Measurements from ENCODE around the gene ADTRP. TPM values are rescaled to one million over a fixed set of nuclear protein-coding genes. Genes with fewer than 3 reads are reported as not detected.

ADTRP gene
- total RNA-seq, 3 donors from 2014 or later = 11.6 to 16.6 (median 15.6) TPM

DNA sequence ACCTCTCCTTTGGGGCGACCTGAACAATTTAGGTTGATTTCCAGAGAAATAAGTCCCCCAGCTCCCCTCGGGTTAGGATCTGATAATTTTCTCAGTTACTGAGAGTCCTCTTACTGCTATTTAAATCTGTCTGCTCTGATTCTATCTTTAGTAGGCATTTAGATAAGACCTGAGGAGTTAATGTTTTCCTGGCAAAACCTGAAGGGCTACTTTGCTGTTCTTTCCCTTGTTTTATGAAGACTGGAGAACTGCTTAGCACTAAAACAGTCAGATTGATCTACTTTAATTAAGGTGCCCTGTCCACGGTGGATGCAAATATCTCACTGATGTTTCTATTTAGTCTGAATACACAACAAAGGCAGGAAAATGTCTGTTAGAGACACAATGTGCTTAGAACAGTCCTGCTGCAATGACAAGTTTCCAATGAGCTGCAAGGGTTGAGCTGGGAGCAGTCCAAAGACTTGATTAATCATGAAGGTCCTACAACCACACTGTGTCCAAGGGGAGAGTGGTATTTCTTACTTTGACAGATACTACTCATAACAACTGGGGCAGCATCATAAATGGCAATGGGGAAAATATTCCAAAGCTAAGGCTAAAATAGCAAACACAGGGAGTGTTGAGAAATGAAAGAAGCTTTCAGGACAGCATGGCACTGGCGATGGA lies 15.7 kb downstream of the ADTRP start:
- no peaks in the 10 kb centered on the region for H3K36me3 Mint-ChIP-seq (ENCODE audit: insufficient read depth)
- ATAC-seq (no peak), DNase-seq (no peak)
- no peak overlapping the region for H3K4me3 Mint-ChIP-seq
- H3K9me3 Mint-ChIP-seq = no peaks in the 10 kb centered on the region
- peaks cover 14% of the 10 kb centered on the region for H3K4me1 Mint-ChIP-seq (ENCODE audit: low read depth)
- no peaks in the 10 kb centered on the region for H3K27me3 Mint-ChIP-seq (ENCODE audit: low read depth)

DNA sequence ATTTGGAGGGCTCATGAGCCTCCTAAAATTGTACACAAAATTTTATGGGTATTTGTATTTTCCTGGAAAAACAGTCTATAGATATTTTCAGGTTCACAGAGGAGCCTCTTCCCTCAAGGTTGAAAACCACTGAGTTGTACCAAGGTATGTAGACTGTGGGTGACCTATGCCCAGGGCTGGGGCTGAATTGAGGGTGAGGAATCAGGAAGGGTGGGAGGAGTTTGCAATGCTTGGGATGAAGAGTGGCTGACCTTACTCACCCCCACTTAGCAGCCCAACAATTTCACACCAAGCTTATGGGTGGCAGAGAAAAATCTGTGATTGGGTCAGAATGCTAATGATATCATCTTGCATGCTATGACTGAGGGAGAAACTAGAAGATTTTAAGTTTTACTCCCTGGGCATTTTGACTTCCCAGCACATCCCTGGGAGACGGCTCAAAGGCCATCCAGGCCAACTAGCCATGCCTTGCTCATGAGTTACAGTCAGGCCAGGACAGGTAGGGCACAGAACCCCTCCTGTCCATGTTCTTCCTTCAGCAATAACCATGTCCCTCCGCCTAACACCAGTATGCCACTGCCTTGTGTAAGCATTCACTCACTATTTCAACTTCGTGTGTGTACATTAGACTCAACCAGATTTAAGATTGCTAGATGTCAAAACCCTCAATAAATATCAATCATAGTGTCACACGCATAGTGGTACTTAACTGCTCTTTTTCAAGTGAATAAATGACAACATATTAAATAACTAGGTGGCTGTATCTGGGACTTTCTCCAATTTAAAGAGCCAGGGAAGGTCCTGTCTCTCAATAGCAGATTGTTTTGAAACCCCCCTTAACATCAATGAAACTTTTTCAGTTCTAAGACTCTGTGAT lies 16.6 kb downstream of the ADTRP start:
- Mint-ChIP-seq H3K27me3 (ENCODE audit: low read depth) (no peaks in the 10 kb centered on the region), H3K9me3 (peaks cover 4% of the 10 kb centered on the region), H3K4me3 (no peak overlapping the region), H3K36me3 (ENCODE audit: insufficient read depth) (peaks cover 2% of the 10 kb centered on the region), H3K4me1 (ENCODE audit: low read depth) (peaks cover 9% of the 10 kb centered on the region)
- ATAC-seq (no peak), DNase-seq (no peak)

DNA sequence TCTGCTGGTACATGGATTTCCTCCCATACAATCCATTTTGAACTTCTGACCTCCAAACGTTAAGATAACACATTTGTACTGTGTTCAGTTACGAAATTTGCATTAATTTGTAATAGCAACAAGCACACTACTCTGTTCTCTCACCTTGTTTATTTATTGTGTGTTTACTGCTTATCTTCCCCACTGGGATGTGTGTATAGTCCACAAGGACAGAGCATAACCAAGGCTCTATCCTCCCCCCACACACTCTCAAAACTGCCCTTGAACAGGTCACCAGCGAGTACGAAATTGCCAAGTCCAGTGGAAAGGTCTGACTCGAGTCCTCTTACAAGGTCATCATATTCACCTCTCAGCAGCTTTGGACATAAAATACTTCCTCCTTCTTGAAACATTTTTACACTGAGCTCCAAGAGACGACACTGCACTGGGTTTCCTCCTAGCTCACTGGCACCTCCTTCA lies 18.6 kb downstream of the ADTRP start:
- Mint-ChIP-seq H3K4me1 (ENCODE audit: low read depth) (peaks cover 15% of the 10 kb centered on the region), H3K27me3 (ENCODE audit: low read depth) (no peaks in the 10 kb centered on the region), H3K36me3 (ENCODE audit: insufficient read depth) (peaks cover 2% of the 10 kb centered on the region), H3K9me3 (peaks cover 4% of the 10 kb centered on the region), H3K4me3 (no peak overlapping the region)
- DNase-seq (no peak), ATAC-seq (no peak)

DNA sequence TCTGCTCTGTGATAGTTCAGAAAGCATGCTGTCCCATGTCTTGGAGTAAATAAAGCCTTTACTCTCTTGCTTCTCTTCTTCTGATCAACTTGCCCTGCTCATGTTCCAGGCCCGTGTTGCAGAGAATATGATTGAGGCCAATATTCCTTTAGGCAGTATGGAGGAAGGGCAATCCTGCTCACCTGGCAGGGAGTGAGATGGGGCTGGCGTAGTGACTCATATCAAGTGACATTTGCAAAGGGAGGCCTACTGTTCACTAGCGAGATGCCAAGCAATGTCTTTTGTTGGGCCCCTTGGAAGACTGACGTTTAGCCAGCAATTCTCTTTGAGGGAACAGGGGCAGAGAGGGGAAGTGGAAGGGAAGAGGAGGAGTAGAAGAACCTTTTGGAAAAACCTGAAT lies 19.7 kb downstream of the ADTRP start:
- no peak for DNase-seq
- Mint-ChIP-seq H3K4me3 (no peak overlapping the region), H3K36me3 (ENCODE audit: insufficient read depth) (peaks cover 2% of the 10 kb centered on the region), H3K4me1 (ENCODE audit: low read depth) (peaks cover 7% of the 10 kb centered on the region), H3K27me3 (ENCODE audit: low read depth) (no peaks in the 10 kb centered on the region), H3K9me3 (peaks cover 4% of the 10 kb centered on the region)
- no peak for ATAC-seq

DNA sequence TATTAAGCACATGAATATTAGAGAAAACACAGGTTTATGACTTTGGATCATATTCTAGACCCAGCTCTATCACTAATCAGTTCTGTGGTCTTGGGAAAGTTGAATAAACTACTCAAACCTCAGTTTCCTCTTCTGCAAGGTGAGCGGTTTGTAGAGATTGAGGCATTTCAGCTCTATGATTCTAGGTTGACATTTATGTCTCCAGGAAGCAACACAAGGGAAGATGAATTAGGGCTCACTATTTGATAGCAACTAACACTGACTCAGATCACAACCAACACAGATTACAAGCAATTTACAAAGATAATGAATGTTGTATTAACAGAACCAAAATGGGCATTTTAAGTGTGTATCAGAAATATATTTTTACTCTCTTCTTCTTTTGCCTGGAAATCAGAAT lies 21.9 kb downstream of the ADTRP start:
- Mint-ChIP-seq H3K27me3 (ENCODE audit: low read depth) (no peaks in the 10 kb centered on the region), H3K4me1 (ENCODE audit: low read depth) (peaks cover 7% of the 10 kb centered on the region), H3K4me3 (no peak overlapping the region), H3K36me3 (ENCODE audit: insufficient read depth) (peaks cover 2% of the 10 kb centered on the region), H3K9me3 (peaks cover 4% of the 10 kb centered on the region)
- no peak for DNase-seq
- no peak for ATAC-seq

DNA sequence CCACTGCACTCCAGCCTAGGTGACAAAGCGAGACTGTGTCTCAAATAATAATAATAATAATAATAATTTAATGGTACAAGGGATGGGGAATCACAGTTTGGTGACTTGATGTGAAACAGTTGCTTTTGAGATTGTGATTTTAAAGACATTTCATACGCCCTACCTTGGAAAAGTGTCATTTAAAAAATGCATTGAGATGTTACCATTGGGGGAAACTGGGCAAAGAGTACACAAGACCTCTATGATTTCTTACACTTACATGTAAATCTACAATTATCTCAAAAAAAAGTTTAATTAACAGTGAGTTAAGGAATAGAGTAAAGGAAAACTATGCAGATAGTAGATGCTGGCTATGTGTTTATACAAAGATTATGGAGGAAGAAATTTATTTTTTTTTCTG lies 22.3 kb downstream of the ADTRP start:
- peaks cover 4% of the 10 kb centered on the region for H3K9me3 Mint-ChIP-seq
- no peaks in the 10 kb centered on the region for H3K27me3 Mint-ChIP-seq (ENCODE audit: low read depth)
- peaks cover 2% of the 10 kb centered on the region for H3K36me3 Mint-ChIP-seq (ENCODE audit: insufficient read depth)
- DNase-seq (no peak), ATAC-seq (no peak)
- peaks cover 7% of the 10 kb centered on the region for H3K4me1 Mint-ChIP-seq (ENCODE audit: low read depth)
- H3K4me3 Mint-ChIP-seq = no peak overlapping the region

DNA sequence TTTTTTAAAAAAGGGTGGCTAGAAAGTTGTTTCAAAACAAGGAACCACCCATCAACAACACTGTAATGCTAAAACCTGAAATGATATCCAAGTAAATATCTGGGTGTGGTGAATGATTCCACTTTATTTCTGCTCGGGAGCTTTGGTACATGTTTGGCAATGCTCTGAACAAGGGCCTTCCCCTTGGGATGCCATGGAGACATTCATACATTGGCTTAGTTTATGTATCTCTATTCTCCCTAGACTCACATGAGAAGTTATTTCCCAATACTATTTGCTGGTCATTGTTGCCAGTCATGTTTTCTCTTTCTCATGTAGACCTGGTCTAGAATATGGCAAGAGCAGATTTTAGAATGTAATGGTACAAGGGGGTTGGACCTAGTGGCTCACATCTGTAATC lies 22.9 kb downstream of the ADTRP start:
- DNase-seq (no peak), ATAC-seq (no peak)
- peaks cover 7% of the 10 kb centered on the region for H3K4me1 Mint-ChIP-seq (ENCODE audit: low read depth)
- H3K9me3 Mint-ChIP-seq = peaks cover 4% of the 10 kb centered on the region
- no peaks in the 10 kb centered on the region for H3K27me3 Mint-ChIP-seq (ENCODE audit: low read depth)
- H3K36me3 Mint-ChIP-seq (ENCODE audit: insufficient read depth) = peaks cover 2% of the 10 kb centered on the region
- H3K4me3 Mint-ChIP-seq = no peak overlapping the region

DNA sequence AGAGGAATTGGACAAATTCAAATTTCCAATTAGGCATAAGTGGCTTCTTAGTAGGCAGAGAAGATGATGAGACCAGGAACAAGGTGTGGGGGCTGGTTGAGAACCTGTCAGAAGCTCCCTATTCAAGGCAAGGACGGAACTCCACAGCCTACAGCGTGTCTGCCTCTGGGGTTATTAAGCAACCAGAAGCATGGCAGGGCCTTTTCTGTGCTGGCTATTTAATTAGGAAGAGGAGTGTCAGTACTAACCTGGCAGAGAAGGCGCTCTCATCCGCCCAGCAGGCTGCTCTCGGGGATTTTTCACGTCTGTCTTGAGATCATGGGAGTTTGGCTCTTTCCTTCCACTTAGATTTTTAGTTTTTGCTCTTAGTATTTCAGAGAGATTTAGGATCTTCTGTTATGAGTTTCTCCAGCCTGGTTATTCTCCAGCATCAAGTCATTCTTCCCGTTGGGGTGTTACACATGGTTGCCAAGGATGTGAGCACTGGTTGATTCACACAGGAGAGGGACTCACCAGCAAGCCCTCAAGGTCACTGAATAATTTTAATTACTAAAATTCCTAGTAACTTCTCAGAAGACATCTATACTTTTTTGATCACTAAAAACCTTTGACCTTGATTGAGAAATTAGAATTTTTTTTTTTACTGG lies 23.9 kb downstream of the ADTRP start:
- H3K9me3 Mint-ChIP-seq = peaks cover 4% of the 10 kb centered on the region
- no peak for ATAC-seq

DNA sequence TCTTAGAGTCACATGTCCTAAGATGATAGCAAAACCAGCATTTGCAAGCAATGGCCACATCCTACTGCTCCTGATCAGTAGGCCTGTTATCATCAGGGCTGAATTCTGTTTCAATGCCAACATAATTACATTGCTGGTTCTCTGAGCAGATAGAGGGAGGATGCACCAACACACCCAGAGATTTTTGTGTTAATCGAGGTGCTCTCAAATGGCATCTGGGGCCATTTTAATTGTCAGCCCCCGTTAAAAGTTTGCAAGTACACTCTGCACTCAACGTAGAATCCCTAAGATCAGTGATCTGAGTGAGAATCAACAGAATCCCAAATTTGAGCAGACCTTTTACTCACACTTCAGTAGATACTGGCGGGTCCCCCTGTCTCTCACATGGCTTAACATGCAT lies 24.8 kb downstream of the ADTRP start:
- DNase-seq = no peak
- ATAC-seq = no peak
- no peak overlapping the region for H3K4me3 Mint-ChIP-seq
- H3K4me1 Mint-ChIP-seq (ENCODE audit: low read depth) = peaks cover 7% of the 10 kb centered on the region
- H3K27me3 Mint-ChIP-seq (ENCODE audit: low read depth) = no peaks in the 10 kb centered on the region
- H3K36me3 Mint-ChIP-seq (ENCODE audit: insufficient read depth) = peaks cover 2% of the 10 kb centered on the region
- peaks cover 4% of the 10 kb centered on the region for H3K9me3 Mint-ChIP-seq

More for the DNA sequence above, 23.9 kb downstream of the ADTRP start:
- H3K27me3 Mint-ChIP-seq (ENCODE audit: low read depth) = no peaks in the 10 kb centered on the region
- DNase-seq = no peak
- peaks cover 2% of the 10 kb centered on the region for H3K36me3 Mint-ChIP-seq (ENCODE audit: insufficient read depth)
- peaks cover 7% of the 10 kb centered on the region for H3K4me1 Mint-ChIP-seq (ENCODE audit: low read depth)
- H3K4me3 Mint-ChIP-seq = no peak overlapping the region

DNA sequence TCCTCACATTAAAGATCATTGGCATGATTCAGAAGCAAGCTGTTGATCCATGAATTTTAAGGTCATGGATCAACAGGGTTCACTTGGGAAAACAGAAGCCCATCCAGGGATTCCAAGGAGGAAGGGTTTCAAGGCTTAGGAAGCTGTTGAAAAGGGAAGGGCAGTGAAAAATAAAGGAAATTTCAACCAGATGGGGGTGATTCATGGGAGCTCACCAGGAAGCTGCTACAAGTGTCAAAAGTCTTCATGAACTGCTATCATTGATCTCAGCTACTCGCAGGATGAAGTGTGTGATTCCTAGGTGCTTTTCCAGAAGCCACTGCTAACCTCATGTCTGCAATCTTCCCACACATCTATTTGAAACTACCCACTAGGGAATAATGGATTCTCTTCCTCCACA lies 26.2 kb downstream of the ADTRP start:
- no peak for DNase-seq
- Mint-ChIP-seq H3K4me1 (ENCODE audit: low read depth) (peaks cover 7% of the 10 kb centered on the region), H3K27me3 (ENCODE audit: low read depth) (no peaks in the 10 kb centered on the region), H3K4me3 (no peak overlapping the region), H3K9me3 (peaks cover 2% of the 10 kb centered on the region), H3K36me3 (ENCODE audit: insufficient read depth) (peaks cover under 1% of the 10 kb centered on the region)
- ATAC-seq = no peak

DNA sequence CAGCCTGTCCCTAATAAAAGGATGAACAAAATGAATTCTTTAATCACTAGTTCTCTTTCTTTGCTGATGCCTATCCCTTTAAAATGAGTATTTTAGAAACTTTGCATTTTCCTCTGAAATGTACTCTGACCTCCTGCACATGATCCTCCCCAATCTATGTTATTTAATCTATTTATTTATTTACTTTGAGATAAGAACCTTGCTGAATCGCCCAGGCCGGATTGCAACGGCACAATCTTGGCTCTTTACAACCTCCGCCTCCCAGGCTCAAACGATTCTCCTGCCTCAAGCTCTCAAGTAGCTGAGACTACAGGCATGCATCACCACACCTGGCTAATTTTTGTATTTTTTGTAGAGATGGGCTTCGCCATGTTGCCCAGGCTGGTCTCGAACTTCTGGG lies 27.9 kb downstream of the ADTRP start:
- DNase-seq = no peak
- Mint-ChIP-seq H3K36me3 (ENCODE audit: insufficient read depth) (no peaks in the 10 kb centered on the region), H3K9me3 (no peaks in the 10 kb centered on the region), H3K4me1 (ENCODE audit: low read depth) (no peaks in the 10 kb centered on the region), H3K4me3 (no peak overlapping the region), H3K27me3 (ENCODE audit: low read depth) (no peaks in the 10 kb centered on the region)
- no peak for ATAC-seq

DNA sequence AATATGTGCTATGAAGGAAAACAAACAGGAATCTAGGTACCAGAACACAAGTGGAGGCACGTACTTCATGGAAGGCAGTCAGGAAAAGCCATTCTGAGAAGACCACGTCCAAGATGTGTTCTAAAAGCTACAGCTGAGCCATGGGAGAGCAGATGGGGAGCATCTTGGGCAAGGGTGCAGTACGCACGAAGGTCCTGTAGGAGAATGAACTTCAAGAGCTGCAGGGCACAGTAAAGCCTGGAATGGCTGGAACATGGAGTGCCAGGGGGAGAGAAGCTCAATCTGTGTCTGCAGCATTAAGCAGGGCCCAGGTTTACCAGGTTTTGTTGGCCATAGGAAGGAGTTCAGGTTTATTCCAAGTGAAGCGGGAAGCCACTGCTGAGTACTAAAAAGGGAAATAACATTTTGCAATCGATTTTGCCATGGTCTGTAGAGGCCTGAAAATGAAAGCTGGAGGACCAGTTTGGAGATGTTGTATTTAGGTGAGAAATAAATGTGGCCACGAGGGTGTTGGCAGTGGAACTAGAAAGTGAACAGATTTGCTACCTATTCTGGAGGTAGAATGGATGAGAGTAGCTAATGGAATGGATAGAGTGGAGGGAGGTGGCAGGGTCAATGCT lies 29.9 kb downstream of the ADTRP start:
- H3K27me3 Mint-ChIP-seq (ENCODE audit: low read depth) = no peaks in the 10 kb centered on the region
- peaks cover 3% of the 10 kb centered on the region for H3K9me3 Mint-ChIP-seq
- DNase-seq (no peak), ATAC-seq (no peak)
- H3K4me3 Mint-ChIP-seq = no peak overlapping the region
- no peaks in the 10 kb centered on the region for H3K4me1 Mint-ChIP-seq (ENCODE audit: low read depth)
- no peaks in the 10 kb centered on the region for H3K36me3 Mint-ChIP-seq (ENCODE audit: insufficient read depth)

DNA sequence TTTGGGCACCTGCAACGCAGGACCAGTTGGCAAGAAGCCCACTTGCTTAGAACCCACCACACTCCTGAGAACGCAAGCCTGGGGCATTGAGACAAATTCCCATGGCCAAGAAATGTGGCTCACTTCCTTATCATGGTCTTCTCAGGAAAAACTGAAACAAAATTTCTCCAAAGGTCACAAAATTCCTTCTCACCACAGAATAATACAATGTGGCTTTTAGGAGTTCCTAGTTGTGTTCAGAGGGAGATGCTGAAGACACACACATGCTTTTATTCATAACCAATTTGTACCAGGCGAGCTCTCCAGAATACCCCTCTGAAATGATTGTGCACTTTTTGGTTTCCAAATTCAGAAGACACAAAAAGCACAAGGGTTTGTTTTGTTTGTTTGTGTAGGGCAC lies 31.6 kb downstream of the ADTRP start:
- no peak for DNase-seq
- no peak for ATAC-seq
- Mint-ChIP-seq H3K27me3 (ENCODE audit: low read depth) (no peaks in the 10 kb centered on the region), H3K9me3 (peaks cover 3% of the 10 kb centered on the region), H3K4me3 (no peak overlapping the region), H3K4me1 (ENCODE audit: low read depth) (no peaks in the 10 kb centered on the region), H3K36me3 (ENCODE audit: insufficient read depth) (no peaks in the 10 kb centered on the region)

DNA sequence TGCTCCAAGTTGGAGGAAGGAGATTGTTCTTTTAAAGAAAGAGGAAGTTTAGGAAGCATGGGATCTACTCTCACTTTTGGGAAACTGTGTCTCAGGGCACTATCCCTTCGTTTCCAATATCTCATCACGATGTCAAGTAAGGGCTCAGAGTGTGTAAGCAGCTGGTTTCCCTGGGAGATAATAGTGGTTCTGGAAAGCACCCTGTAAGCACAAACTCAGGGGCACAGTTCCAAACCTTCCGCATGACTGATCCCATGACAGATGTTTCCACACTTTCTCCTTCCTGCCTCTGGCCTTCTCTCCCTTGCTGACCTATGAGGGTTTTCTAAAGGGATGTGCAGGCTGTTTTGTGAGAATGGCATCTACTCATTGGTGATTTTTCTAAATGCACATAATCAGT lies 33.9 kb downstream of the ADTRP start:
- H3K27me3 Mint-ChIP-seq (ENCODE audit: low read depth) = peaks cover 2% of the 10 kb centered on the region
- DNase-seq = no peak
- no peak overlapping the region for H3K4me3 Mint-ChIP-seq
- ATAC-seq = no peak
- H3K36me3 Mint-ChIP-seq (ENCODE audit: insufficient read depth) = no peaks in the 10 kb centered on the region
- peaks cover 3% of the 10 kb centered on the region for H3K9me3 Mint-ChIP-seq
- peaks cover 11% of the 10 kb centered on the region for H3K4me1 Mint-ChIP-seq (ENCODE audit: low read depth)

Data from activated T-cell treated with anti-CD3 and anti-CD28 coated beads, Interleukin-2, amount 50 U/mL, for 4 hours (primary cell).